K562 (cell line): ENCODE data around the gene LY6G6F. TPM values are rescaled to one million over a fixed set of nuclear protein-coding genes. Genes with fewer than 3 reads are reported as not detected.

ENCODE experiments used
- KLF13 ChIP-seq: fragments of 450-650 bp; IDR thresholded peaks from 2 replicates; pipeline ENCODE4 v1.6.1; 2016; ENCODE audit warnings: missing genetic modification characterization, low read depth, mild to moderate bottlenecking, missing compliant biosample characterization, moderate library complexity, borderline replicate concordance
- KLF6 ChIP-seq: fragments of 250-450 bp; sonication (Bioruptor Pico); IDR thresholded peaks from 2 replicates; pipeline ENCODE4 v1.4.0; 2020; ENCODE audit warnings: mild to moderate bottlenecking, moderate library complexity, borderline replicate concordance
- MTA1 ChIP-seq: fragments of 450-650 bp; IDR thresholded peaks from 2 replicates; pipeline ENCODE4 v1.6.1; 2017; ENCODE audit warnings: borderline replicate concordance
- SAP30 ChIP-seq: fragments of 200-600 bp; sonication (generic); IDR thresholded peaks from 2 replicates; pipeline ENCODE4 v1.6.1; 2012; ENCODE audit warnings: borderline replicate concordance, low read depth, mild to moderate bottlenecking, moderate library complexity, low read length, control low read depth, inconsistent platforms; ENCODE audit not compliant: insufficient read depth, poor library complexity, severe bottlenecking
- ZNF197 ChIP-seq: fragments of 200-800 bp; sonication (Bioruptor generic); IDR thresholded peaks from 2 replicates; pipeline ENCODE4 v1.6.1; 2016; ENCODE audit warnings: low read depth, missing genetic modification characterization, missing compliant biosample characterization
- ZNF583 ChIP-seq: fragments of 250-450 bp; sonication (Bioruptor Pico); IDR thresholded peaks from 2 replicates; pipeline ENCODE4 v1.4.0; 2020
- polyA plus RNA-seq, 8 experiments: library from polyadenylated mRNA; depleted of rRNA in 4 of 8; stranded (reverse) in 5 of 8; unstranded in 3 of 8; fragments of >200 nt; fragmentation: Nextera tagmentation in 2 of 8; fragmentation: Illumina TruSeq in 1 of 8; extraction: Ambion mirVana in 2 of 8; extraction: Trizol in 1 of 8; gene quantifications; 2 replicates each; pipeline versions ENCODE4 v1.2.1 to v1.2.3, GENCODE V29; 2011 to 2014; ENCODE audit warnings: inconsistent platforms in 1 of 8, missing spikeins in 1 of 8
- total RNA-seq, 7 experiments: library from RNA; depleted of rRNA in 6 of 7; stranded (reverse); fragments of >200 nt in 6 of 7; fragmentation: Illumina TruSeq in 2 of 7; extraction: Trizol in 2 of 7; gene quantifications; 2 replicates each; pipeline versions ENCODE4 v1.2.1 to v1.2.3, GENCODE V29; 2011 to 2021; ENCODE audit warnings: low replicate concordance in 1 of 7
- TF ChIP-seq, protein P1 (sequence below): fragments of 450-650 bp; IDR thresholded peaks from one replicate; pipeline ENCODE4 v1.6.1; 2018; ENCODE audit warnings: mild to moderate bottlenecking, moderate library complexity; ENCODE audit not compliant: partially characterized antibody
- TF ChIP-seq, protein P2 (sequence below): sonication (generic); formaldehyde crosslinking; IDR thresholded peaks from 2 replicates; pipeline ENCODE4 v1.9.0; 2022; ENCODE audit warnings: mild to moderate bottlenecking, missing genetic modification reagents
- TF ChIP-seq, protein P3 (sequence below), 2 experiments: fragments of 250-450 bp in 1 of 2; fragments of 450-650 bp in 1 of 2; sonication (Bioruptor Pico) in 1 of 2; IDR thresholded peaks; 2 replicates each; pipeline versions ENCODE4 v1.6.1 to v1.8.0; 2016 to 2021; ENCODE audit warnings: mild to moderate bottlenecking in 2 of 2, moderate library complexity in 2 of 2, missing compliant biosample characterization in 1 of 2, missing genetic modification characterization in 1 of 2
- TF ChIP-seq, protein P4 (sequence below): sonication (generic); formaldehyde crosslinking; IDR thresholded peaks from 2 replicates; pipeline ENCODE4 v1.8.0; 2023; ENCODE audit warnings: mild to moderate bottlenecking, missing genetic modification reagents
- TF ChIP-seq, protein P5 (sequence below): sonication (generic); formaldehyde crosslinking; IDR thresholded peaks from 2 replicates; pipeline ENCODE4 v1.8.1; 2022; ENCODE audit warnings: missing genetic modification reagents
- TF ChIP-seq, protein P6 (sequence below): sonication (generic); formaldehyde crosslinking; IDR thresholded peaks from 2 replicates; pipeline ENCODE4 v1.8.0; 2022; ENCODE audit warnings: mild to moderate bottlenecking, missing genetic modification reagents
- TF ChIP-seq, protein P7 (sequence below): fragments of 450-650 bp; IDR thresholded peaks from 2 replicates; pipeline ENCODE4 v1.6.1; 2016; ENCODE audit warnings: missing biosample characterization, missing genetic modification characterization

LY6G6F gene
- total and polyA plus RNA-seq, 9 of the 15 experiments (the other 6 are each of a cell fraction or from before 2014, with no cell fraction given), result 0.14 to 0.50 (median 0.28) TPM; not detected in 2

DNA sequence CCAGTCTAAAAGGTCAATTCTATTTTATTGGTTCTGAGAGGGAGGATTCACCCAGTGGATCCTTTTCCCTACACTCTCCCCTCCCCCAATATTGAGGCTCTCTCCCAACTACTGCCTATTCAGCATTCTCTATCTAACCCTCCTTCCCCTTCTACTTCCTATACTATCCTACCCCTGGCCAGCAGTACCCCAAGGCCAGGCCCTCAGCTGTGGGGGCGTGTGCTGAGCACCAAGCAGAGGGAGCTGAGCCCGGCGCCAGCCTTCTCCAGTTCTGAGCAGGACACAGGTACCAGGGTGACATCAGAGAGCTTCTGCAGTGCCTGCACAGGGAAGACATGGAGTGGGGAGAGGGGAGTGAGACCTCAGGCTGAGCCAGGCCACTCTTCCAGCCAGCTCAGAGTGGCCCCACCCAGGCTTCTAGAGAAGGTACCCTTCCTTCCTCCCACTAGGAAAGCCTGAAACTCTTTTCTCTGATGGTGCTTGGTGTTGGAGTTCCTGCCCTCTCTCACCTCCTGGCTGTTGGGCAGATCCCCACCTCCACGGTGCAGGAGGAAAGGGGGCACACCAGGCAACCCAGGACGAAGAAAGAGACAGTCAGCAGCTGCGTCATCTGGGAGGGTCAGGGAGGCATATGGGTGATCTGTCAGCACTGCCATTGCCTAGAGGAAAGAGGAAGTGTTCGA is 20.5 kb downstream of the LY6G6F start (continued):
- TF ChIP-seq, protein P1, sequence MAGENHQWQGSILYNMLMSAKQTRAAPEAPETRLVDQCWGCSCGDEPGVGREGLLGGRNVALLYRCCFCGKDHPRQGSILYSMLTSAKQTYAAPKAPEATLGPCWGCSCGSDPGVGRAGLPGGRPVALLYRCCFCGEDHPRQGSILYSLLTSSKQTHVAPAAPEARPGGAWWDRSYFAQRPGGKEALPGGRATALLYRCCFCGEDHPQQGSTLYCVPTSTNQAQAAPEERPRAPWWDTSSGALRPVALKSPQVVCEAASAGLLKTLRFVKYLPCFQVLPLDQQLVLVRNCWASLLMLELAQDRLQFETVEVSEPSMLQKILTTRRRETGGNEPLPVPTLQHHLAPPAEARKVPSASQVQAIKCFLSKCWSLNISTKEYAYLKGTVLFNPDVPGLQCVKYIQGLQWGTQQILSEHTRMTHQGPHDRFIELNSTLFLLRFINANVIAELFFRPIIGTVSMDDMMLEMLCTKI, result no peak
- no peak for TF ChIP-seq ZNF197 (CRISPR knock-in tag)
- no peak; the same call in 1 of the 2 replicates for TF ChIP-seq ZNF583 (CRISPR knock-in tag)
- TF ChIP-seq, protein P2, sequence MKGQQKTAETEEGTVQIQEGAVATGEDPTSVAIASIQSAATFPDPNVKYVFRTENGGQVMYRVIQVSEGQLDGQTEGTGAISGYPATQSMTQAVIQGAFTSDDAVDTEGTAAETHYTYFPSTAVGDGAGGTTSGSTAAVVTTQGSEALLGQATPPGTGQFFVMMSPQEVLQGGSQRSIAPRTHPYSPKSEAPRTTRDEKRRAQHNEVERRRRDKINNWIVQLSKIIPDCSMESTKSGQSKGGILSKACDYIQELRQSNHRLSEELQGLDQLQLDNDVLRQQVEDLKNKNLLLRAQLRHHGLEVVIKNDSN (CRISPR knock-in tag), result no peak
- TF ChIP-seq, protein P3, sequence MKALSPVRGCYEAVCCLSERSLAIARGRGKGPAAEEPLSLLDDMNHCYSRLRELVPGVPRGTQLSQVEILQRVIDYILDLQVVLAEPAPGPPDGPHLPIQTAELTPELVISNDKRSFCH (CRISPR knock-in tag; IDR thresholded peaks at IDR 0.05), result no peak
- TF ChIP-seq, protein P3 (tag; IDR thresholded peaks at IDR 0.05), result peak; percentile 51; the same call in 1 of the 2 replicates
- TF ChIP-seq, protein P4, sequence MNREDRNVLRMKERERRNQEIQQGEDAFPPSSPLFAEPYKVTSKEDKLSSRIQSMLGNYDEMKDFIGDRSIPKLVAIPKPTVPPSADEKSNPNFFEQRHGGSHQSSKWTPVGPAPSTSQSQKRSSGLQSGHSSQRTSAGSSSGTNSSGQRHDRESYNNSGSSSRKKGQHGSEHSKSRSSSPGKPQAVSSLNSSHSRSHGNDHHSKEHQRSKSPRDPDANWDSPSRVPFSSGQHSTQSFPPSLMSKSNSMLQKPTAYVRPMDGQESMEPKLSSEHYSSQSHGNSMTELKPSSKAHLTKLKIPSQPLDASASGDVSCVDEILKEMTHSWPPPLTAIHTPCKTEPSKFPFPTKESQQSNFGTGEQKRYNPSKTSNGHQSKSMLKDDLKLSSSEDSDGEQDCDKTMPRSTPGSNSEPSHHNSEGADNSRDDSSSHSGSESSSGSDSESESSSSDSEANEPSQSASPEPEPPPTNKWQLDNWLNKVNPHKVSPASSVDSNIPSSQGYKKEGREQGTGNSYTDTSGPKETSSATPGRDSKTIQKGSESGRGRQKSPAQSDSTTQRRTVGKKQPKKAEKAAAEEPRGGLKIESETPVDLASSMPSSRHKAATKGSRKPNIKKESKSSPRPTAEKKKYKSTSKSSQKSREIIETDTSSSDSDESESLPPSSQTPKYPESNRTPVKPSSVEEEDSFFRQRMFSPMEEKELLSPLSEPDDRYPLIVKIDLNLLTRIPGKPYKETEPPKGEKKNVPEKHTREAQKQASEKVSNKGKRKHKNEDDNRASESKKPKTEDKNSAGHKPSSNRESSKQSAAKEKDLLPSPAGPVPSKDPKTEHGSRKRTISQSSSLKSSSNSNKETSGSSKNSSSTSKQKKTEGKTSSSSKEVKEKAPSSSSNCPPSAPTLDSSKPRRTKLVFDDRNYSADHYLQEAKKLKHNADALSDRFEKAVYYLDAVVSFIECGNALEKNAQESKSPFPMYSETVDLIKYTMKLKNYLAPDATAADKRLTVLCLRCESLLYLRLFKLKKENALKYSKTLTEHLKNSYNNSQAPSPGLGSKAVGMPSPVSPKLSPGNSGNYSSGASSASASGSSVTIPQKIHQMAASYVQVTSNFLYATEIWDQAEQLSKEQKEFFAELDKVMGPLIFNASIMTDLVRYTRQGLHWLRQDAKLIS (CRISPR knock-in tag), result no peak
- TF ChIP-seq SAP30, result peak; percentile 48
- TF ChIP-seq, protein P5, sequence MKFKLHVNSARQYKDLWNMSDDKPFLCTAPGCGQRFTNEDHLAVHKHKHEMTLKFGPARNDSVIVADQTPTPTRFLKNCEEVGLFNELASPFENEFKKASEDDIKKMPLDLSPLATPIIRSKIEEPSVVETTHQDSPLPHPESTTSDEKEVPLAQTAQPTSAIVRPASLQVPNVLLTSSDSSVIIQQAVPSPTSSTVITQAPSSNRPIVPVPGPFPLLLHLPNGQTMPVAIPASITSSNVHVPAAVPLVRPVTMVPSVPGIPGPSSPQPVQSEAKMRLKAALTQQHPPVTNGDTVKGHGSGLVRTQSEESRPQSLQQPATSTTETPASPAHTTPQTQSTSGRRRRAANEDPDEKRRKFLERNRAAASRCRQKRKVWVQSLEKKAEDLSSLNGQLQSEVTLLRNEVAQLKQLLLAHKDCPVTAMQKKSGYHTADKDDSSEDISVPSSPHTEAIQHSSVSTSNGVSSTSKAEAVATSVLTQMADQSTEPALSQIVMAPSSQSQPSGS (CRISPR knock-in tag), result no peak
- peak; percentile 12; the same call in 1 of the 2 replicates for TF ChIP-seq KLF6 (CRISPR knock-in tag)
- TF ChIP-seq, protein P6, sequence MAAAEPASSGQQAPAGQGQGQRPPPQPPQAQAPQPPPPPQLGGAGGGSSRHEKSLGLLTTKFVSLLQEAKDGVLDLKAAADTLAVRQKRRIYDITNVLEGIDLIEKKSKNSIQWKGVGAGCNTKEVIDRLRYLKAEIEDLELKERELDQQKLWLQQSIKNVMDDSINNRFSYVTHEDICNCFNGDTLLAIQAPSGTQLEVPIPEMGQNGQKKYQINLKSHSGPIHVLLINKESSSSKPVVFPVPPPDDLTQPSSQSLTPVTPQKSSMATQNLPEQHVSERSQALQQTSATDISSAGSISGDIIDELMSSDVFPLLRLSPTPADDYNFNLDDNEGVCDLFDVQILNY, result 0 out of 2 replicates have a peak, but pooled peaks have one; percentile 77
- TF ChIP-seq MTA1, result no peak
- no peak for TF ChIP-seq KLF13 (tag)
- TF ChIP-seq, protein P7, sequence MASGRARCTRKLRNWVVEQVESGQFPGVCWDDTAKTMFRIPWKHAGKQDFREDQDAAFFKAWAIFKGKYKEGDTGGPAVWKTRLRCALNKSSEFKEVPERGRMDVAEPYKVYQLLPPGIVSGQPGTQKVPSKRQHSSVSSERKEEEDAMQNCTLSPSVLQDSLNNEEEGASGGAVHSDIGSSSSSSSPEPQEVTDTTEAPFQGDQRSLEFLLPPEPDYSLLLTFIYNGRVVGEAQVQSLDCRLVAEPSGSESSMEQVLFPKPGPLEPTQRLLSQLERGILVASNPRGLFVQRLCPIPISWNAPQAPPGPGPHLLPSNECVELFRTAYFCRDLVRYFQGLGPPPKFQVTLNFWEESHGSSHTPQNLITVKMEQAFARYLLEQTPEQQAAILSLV (tag), result no peak
